Central memory CD4-positive, alpha-beta T cell (primary cell): ENCODE results near the gene MDGA2.

ENCODE experiments used
- DNase-seq: peaks from one replicate; pipeline ENCODE4 v3.0.0; 2022

The MDGA2 gene

DNA sequence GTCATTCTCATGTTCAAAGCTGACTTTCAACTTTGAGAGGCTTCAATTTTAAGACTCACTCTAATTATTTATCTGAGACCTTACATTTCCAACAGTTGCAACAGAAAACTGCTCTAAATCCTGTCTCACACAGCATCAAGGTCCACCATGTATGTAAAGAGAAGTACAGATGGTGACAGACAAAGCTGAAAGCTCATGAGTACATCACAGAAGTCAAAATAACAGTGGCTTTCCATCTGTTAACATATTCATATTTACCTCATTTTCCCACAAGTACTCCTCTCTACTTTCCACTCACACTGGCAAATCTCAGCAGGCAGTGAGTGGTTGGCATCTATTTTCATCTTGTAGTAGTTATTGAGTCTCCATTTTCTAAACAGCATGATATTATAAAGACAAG lies 192.0 kb downstream of the MDGA2 start:
- no peak for DNase-seq

DNA sequence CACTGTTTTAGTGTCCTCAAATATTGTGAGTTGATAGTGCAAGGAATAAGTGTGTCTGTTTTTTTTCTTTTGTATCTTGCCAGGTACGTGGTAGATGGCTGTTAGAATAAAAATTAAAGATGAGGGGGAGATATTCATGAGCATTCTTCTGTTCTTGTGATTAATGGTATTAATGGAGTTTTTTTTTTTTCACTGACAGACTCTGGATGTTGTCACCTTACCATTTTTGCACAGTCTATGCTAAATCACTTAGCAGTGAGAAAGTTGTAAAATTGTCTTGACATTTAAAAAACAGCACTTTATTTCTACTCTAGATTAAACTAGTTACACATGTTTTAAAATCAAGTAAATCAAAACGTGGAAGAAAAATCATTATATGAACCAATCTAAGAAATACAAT lies 204.3 kb downstream of the MDGA2 start:
- DNase-seq: no peak

DNA sequence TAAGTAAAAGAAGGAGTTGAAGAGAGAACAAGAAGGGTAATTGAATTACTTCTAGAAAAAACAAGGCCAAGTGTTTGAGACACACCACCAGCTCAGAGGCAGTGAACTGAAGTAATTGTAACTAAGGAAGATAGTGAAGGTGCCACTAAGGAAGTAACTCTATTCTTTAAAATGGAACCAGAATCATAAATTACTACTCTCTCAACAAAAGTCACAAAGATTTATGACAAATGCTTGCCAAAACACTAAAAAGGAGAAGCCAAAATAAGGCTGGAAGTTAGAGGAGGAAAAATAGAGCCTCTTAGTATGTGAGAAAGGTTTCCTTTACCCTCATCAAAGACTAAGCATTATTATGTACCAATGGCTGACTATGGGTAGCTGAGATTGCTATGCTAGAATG lies 208.5 kb downstream of the MDGA2 start:
- DNase-seq: no peak

DNA sequence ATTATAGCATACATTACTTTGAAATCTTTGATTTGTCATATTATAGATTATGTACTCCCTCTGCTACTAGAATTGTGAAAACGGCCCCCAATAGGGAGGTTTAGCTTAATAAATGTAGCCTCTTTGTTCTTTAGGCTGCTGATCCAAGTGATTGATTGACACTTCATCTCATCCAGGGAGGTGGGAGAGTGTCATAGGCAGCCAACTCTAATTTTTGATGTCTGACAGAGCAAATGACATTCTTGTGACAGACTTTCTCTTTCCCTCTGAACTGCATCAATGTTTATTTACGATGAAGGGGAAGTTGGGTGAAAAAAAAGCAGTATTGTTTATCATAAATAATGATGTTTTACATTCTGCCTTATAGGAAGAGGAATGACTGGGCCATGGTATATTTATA lies 221.4 kb downstream of the MDGA2 start:
- no peak for DNase-seq

DNA sequence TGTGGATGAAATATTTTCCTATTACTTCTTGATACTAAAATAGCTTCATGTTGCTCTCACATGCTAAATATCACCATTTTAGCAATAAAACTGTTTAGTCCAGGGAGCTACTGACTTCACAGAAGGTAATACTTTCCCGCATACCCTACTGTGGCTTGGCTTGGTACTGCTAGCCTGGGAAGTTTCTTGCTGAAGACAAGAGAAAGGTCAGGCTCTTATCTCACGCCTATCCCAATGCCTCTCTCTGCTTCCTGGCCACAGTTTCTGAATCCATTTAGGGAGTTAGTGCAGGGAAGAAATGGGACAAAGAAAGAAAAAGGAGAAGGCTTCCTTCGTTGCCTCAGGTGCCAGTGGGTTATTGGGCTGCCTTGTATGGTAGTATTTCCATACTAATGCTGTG lies 228.3 kb downstream of the MDGA2 start:
- DNase-seq: no peak

DNA sequence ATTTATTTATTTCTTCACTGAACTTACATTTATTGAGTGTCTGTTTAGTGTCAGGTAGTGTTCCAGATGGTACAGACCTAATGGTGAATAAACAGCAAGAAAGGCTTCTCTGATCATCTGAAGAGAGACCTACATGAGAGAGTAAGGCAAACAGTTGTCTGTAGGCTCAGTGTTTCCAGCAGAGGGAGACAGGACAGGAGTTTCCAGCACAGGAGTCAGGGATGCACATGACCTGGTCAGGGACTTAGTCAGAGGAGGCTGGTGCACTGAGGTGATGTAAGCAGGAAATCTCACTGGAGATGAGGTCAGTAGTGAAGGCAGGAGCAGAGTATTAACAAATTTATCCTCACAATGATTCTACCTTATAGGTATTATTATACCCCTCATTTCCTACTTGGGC lies 233.2 kb downstream of the MDGA2 start:
- DNase-seq: no peak

DNA sequence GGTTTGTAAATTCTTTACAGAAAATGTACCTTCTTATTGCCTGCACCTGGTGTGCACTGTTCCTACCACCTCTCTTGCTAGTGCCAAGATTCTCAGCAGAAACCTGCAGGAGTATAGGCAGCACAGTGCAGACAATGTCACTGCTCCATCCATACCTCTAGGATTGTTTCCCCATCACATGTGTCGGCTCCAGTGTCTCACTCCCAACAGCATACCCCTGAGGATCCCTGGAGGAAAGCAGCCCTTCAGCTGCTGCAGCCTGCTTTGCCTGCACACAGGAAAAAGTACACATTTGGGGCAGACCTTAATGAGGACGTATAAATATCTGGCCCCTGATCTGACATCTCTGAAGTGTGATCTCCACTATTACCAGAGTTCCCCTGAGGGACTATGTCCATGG lies 235.5 kb downstream of the MDGA2 start:
- no peak for DNase-seq

DNA sequence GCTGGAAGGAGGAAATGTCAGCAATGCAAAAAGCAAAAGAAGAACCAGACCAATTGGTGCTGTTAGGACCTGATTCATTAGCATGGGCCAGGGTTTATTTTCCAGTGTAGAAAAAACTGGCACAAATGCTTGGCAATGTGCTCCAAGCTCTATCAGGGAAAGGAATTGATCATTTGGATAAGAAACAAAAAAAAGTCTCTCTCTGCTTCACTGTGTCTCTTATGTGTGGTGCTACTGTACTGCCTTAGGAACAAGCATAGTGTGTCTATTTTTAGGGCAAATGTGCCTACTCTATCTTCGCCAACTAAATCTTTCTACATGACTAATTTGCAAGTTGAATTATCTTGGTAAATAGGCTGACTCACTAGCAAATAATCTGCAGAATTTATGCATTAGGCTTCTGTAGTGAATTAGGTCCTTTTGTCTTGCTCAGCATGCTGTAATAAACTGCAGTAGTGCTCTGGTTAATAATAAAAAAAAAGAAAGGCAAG lies 236.7 kb downstream of the MDGA2 start:
- DNase-seq: no peak

DNA sequence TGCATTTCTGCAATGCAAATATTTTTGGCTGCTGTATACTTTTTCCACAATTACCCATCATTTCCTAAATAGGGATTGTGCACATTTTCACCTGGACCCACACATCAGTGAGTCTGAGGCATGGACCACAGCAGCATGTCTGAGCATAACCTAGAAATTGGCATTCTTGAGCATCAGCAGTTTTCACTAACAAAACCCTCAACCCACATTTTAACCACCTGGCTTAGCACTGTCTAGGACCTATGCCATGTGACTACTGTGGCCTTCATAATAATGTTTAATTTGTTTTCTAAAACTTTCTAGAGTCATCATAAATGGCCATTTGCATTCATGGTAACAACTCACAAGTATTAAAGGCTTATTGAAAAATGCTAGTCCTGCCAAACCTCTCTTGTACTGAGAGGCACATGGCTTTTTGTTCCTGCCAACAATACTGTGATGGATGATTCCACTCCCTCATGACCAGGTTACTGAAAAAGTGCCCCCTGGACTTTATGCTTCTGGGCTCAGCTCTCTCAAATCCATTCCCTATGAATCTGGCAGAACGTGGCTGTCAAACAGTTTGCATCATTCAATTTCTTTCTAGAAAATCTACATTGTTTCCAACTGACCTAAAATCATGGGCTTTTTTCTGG lies 240.0 kb downstream of the MDGA2 start:
- no peak for DNase-seq

DNA sequence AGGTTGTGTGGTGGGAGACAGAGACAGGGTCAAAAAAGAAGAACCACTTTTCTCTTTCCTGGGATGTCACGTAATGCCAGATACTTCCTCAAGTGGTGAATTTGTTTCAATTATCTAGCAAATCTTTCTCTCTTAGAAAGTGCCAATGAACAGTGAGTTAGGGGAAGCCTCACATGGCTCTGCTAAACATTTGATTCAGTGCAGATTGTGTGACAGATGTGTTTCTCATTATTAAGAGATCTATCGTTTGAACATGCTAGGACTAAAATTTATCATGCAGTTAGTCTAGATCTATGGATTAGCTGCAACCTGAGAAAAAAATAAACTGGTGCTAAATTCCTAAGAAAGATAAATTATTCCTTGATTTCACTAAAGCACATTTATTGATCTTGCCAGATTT lies 247.8 kb downstream of the MDGA2 start:
- no peak for DNase-seq

DNA sequence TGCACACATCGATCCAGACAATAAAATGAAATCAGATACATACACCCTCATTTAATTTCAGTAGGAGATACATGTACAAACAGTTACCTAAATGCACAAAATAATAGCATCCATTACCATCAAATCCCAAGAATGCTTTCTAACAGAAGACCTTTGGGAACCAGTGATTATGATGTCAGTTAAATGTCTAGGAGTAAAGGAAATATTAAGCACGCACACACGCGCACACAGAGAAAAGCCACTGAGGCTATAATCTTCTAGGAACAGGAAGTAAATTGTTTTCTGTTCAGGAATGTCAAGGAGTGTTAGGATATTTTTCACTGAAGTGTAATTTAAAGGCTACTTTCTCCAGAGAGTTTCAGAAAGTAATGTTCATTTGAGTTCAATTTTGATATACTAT lies 250.1 kb downstream of the MDGA2 start:
- DNase-seq: no peak

DNA sequence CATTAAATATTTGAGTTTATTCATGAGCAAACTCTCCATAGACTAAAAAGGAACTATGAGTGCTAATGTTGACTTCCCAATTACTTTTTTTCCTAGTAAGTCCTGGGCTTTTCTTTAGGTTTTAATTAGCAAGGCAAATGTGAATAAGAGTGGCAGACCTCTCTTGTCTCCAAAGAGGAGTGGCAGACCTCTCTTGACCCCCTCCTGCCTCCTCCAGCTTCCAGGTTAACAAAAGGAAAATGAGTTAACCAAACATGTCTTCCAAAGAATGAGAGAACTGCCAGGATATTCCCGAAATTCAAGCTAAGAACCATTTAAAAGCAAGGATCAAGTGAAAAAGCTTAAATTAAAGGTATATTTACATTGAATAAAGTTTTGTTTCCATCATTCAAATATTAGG lies 253.2 kb downstream of the MDGA2 start:
- DNase-seq: no peak

DNA sequence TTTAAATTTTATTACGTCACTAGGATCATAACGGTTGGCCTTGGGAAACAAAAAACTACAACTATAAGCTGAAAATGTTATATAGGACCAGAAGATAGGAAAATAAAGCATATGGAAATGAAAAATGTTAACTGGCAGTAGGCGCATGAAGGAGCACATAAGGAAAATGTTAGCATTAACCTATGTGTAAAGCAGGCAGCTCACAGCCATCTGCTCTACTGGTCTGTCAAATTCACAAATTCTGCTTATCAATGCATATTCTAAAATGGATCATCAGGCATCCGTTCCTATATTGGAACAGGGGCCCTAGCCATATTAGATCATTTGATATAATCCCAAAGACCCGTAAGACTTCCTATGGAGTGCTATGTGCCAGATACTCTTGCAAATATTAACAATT lies 263.9 kb downstream of the MDGA2 start:
- DNase-seq: no peak

DNA sequence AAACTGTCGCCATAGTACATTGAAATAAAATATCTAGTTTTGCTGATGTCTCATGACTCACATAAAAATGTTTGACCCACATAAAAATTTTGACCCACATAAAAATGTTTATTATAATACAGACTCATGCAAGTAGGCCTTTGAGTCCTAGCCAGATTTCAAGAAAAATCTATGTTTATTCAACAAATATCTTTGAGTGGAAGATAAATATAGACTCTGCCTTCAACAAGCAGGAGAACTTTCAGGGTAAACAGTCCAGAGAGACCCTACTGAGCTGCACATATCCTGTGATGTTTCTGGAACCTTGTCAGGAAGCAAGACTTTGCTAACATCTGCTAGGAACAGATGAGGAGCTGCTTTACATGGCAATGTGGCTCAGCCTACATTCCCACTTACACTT lies 283.1 kb downstream of the MDGA2 start:
- no peak for DNase-seq

DNA sequence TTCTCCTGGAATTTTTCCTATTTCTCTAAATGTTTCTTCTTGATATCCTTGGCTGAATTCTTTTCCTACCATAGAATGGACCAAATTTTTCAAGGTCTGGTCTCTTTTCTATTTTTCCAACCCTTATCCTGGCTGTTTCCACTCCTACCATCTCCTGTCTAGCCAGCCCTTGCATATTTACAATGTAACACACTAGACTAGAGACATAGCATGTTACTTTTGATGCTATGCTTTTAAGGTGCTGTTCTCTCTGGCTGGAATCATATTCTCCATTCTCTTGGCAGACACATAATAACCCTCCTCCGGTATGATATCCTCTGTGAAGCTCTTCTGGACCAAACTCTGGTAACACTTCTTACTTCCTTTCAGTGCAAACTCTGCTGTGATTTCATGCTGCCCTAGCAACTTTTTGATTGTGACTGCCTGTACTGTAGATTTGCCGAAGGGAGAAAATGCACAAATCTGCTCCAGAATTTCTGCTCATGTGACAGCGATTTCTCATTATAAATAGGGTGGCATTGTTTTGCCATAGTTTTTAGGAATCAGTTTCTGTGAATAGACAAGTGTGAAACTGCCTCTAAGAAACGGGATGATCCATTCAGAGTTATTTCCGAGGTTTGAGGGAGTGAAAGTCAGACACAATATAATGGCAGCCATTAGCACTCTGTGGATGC lies 284.4 kb downstream of the MDGA2 start:
- no peak for DNase-seq

DNA sequence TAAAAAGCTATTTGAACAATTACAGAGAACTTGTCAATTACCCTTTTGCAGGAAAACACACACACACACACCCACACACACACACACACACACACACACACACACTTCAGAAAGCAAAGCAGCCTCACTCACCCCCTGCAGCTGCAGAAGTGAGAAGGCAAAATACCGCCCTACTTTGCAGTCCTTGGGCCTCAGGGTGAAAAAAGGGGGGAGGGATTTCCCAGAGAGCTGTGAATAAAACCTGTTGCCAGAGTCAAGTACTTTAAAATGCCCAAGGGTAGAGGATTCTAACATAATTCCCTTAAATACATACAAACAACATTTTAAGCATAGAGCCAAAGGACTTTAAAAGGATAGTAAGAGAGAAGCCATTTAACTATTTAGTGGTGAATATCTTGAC lies 285.9 kb downstream of the MDGA2 start:
- no peak for DNase-seq

DNA sequence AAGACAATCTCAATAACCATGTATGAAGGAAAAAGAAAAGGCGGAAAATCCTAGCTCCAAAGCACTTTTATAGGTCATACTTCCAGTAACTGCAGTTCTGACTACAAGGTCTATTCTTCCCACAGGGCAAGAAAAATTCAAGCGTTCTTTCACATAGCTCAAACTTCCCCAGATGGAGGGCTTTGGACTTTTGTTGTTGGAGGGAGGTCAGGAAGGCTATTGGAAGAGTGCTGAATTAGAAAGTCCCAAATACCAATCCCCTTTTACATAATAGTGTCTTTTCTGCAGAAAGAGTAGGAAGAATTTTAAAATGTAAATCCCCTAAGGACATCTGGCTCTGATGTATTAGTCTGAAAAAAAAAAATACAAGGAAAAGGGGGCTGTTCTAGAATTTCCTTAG lies 309.4 kb downstream of the MDGA2 start:
- DNase-seq: no peak

DNA sequence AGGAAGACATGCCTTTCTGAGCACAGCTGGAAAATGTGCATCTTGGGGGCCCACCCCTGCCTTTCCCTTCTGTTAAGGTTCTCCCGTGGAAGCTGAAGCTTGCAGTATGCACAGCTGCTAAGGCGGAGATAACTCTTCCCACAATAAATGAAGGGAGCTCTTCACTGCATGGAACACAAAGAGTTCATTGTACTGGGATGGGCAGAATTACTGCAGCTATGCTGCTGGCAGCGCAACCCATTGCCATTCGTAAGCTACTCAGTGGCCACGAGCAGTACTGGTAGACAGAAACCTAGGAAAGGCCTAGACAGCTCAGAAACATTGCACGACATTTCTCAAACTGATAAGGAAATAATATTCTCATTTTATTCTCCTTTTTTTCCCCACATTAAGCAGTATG lies 310.2 kb downstream of the MDGA2 start:
- no peak for DNase-seq

DNA sequence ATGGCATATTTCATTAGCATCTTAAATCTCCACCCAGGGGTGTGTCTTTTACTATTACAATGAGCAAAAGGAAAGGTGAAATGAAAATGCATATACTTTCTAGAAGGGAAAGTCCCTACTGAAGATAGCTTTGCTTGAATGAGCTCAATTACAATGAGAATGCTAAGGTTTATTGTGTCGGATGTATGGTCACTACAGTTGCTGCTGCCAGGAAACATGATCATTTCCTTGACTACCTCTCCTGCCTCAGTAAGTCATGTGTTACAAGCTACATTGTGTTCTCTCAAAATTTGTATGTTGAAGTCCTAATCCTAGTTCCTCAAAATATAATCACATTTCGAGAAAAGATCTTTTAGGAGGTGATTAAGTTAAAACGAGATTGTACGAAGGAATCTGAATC lies 322.2 kb downstream of the MDGA2 start:
- no peak for DNase-seq

DNA sequence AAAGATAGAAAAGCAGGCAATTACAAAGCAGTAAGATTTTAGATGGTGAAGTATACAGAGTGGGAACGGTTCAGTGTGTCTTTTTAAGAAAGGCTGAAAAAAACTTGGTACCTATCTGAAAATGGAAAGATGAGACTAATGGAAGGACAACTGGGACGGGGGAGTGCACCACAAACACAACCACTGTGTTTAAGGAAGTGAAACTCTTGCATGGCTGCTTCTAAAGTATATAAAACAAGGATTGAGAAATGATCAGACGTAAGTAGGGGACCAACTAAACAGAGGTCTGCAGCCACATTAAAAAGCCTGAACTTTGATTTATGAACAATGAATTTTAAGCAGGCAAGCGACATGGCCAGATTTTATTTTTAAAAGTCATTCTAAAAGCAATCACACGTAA lies 328.6 kb downstream of the MDGA2 start:
- DNase-seq: no peak

DNA sequence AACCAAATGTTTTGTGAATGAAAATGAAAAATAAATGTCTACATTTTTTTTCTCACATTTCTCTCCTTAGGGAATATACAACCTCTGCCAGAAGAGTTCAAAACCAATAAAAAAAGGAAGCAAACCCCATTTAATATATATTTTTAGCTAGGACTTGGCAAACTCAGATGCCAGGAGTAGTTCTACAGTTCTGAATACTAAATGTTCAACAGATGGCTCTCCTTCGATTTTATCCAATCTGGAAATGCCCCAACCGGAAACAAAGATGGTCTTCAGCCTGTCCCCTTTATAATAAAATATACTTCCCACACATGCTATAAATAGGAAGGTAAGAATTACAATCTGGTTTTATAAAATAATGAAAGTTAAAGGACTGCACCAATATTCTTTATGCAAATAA lies 330.4 kb downstream of the MDGA2 start:
- no peak for DNase-seq

DNA sequence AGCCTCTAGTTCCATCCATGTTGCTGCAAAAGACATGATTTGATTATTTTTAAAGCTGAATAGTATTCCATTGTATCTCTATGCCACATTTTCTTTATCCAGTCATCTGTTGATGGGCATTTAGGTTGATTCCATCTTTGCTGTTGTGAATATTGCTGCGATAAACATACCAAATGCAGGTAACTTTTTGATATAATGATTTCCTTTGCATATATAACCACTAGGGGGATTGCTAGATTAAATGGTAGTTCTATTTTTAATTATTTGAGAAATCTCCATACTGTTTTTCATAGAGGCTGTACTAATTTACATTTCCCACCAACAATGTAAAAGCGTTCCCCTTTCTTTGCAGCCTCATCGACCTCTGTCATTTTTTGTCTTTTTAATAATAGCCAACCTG lies 342.5 kb downstream of the MDGA2 start:
- no peak for DNase-seq

DNA sequence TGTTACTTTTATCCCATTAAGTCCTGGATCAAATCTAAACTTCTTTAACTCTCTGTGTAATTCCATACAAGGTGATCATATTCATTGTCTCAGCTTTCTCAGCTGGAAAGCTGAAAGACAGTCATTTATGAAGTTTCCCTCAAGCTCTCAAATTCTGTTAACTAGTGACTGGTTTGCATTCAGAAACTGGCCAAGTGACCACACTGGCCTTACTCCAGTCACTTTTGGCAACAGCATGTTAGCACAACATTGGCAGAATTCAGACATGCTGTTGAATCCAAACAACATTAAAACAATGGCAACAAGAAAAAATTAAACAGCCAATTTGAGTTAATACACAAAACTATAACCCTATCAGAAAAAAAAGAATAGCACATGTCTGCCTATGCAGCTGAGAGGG lies 343.3 kb downstream of the MDGA2 start:
- no peak for DNase-seq

DNA sequence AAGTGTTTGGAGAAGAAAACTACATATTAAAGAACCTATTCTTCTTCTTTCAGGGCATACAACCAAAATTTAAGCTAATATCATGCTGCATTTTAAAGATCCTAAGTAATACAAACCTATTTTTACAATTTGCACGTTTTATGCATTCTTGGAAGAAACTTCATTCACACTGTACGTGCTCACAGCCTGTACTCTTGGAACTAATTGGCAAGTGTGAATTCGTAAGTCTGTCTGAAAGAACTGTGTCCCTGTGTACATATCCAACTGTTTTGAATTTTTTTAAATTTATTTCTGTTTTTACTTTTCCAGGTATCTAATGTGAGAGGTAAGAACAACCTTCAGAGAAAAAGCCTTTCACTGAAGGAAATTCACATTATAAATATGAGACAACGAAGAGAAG lies 347.0 kb downstream of the MDGA2 start:
- DNase-seq: no peak

DNA sequence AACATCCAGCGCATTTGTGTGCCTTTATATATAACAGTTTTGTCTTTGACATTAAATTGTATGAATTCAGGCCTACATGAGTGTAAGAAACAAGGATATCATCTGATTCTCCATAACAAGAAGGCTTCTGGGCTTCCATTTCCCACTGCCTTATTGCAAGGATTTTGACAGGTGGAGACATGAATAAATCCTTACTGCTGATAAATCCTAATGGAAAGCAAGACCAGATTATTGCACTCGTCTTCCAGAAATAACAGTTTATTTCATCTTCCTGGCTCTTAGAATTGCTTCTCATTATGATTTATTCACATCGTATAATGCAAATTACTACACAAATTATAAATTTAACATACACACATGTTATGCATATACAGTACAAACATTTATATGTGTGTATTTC lies 348.1 kb downstream of the MDGA2 start:
- DNase-seq: no peak
